Measurements from ENCODE around the gene MACROD2.

- TF ChIP-seq, protein P1, sequence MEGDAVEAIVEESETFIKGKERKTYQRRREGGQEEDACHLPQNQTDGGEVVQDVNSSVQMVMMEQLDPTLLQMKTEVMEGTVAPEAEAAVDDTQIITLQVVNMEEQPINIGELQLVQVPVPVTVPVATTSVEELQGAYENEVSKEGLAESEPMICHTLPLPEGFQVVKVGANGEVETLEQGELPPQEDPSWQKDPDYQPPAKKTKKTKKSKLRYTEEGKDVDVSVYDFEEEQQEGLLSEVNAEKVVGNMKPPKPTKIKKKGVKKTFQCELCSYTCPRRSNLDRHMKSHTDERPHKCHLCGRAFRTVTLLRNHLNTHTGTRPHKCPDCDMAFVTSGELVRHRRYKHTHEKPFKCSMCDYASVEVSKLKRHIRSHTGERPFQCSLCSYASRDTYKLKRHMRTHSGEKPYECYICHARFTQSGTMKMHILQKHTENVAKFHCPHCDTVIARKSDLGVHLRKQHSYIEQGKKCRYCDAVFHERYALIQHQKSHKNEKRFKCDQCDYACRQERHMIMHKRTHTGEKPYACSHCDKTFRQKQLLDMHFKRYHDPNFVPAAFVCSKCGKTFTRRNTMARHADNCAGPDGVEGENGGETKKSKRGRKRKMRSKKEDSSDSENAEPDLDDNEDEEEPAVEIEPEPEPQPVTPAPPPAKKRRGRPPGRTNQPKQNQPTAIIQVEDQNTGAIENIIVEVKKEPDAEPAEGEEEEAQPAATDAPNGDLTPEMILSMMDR (IDR thresholded peaks at IDR 0.05), result no peak
- no peak for TF ChIP-seq POLR2A (IDR thresholded peaks at IDR 0.05)
Measured at GRCh38 chr20:15917283-15917682, 1922.0 kb downstream of the MACROD2 start.
